ENCODE measurements around the gene NEK1. TPM values are rescaled to one million over a fixed set of nuclear protein-coding genes. Genes with fewer than 3 reads are reported as not detected.

Gene NEK1
- total RNA-seq, 1 donor from 2014 or later: 11.0 TPM

GRCh38 chr4:169658975-169659715 lies 46.8 kb upstream of the NEK1 start:
- Histone ChIP-seq H3K36me3 (no peaks in the 10 kb centered on the region), H3K4me3 (peak overlapping the region; percentile 42 to 61), H3K27ac (peak overlapping the region; percentile 37 to 71), H3K9me3 (no peaks in the 10 kb centered on the region), H3K27me3 (no peaks in the 10 kb centered on the region), H3K4me1 (peaks cover 0 to 7% of the 10 kb centered on the region in 2 donors)
- intact Hi-C loops (cut with DNase I): no loop called here
- TF ChIP-seq CTCF (IDR thresholded peaks at IDR 0.05): no peak
- no peak for DNase-seq (ENCODE audit: low spot score in 2 of 2)

- Histone ChIP-seq H3K9me3 (no peaks in the 10 kb centered on the region), H3K27ac (no peak overlapping the region), H3K4me1 (peaks cover 0 to 7% of the 10 kb centered on the region in 2 donors), H3K36me3 (no peaks in the 10 kb centered on the region), H3K4me3 (no peak overlapping the region), H3K27me3 (no peaks in the 10 kb centered on the region)
- DNase-seq (ENCODE audit: low spot score in 2 of 2): no peak
- TF ChIP-seq CTCF (IDR thresholded peaks at IDR 0.05): no peak
- intact Hi-C loops (cut with DNase I): no loop called here
Measured at GRCh38 chr4:169658196-169658595, 45.8 kb upstream of the NEK1 start.

- no peak for DNase-seq (ENCODE audit: low spot score in 2 of 2)
- intact Hi-C loops (cut with DNase I): no loop called here
Measured at GRCh38 chr4:169657470-169658107, 45.2 kb upstream of the NEK1 start.

GRCh38 chr4:169655401-169655800 lies 43.0 kb upstream of the NEK1 start:
- DNase-seq (ENCODE audit: low spot score in 2 of 2): no peak
- no peaks in the 10 kb centered on the region for H3K27me3 ChIP-seq
- peaks cover 0 to 7% of the 10 kb centered on the region in 2 donors for H3K4me1 ChIP-seq
- H3K36me3 ChIP-seq: no peaks in the 10 kb centered on the region
- H3K4me3 ChIP-seq: no peak overlapping the region
- TF ChIP-seq CTCF (IDR thresholded peaks at IDR 0.05): no peak
- no peaks in the 10 kb centered on the region for H3K9me3 ChIP-seq
- intact Hi-C loops (cut with DNase I): no loop called here
- no peak overlapping the region for H3K27ac ChIP-seq

More at GRCh38 chr4:169657470-169658107, 45.2 kb upstream of the NEK1 start:
- H3K4me1 ChIP-seq: peaks cover 0 to 7% of the 10 kb centered on the region in 2 donors
- TF ChIP-seq CTCF (IDR thresholded peaks at IDR 0.05): no peak
- no peaks in the 10 kb centered on the region for H3K27me3 ChIP-seq
- no peaks in the 10 kb centered on the region for H3K9me3 ChIP-seq
- H3K27ac ChIP-seq: no peak overlapping the region
- no peaks in the 10 kb centered on the region for H3K36me3 ChIP-seq
- H3K4me3 ChIP-seq: no peak overlapping the region

- no peak for TF ChIP-seq CTCF (IDR thresholded peaks at IDR 0.05)
- DNase-seq (ENCODE audit: low spot score in 2 of 2): no peak
- H3K4me3 ChIP-seq: no peak overlapping the region
- H3K27ac ChIP-seq: no peak overlapping the region
- no peaks in the 10 kb centered on the region for H3K9me3 ChIP-seq
- intact Hi-C loops (cut with DNase I): loop anchor here (5.0 kb wide), 1 partner anchor 55 kb away; no protein-coding TSS in a partner anchor
- H3K36me3 ChIP-seq: no peaks in the 10 kb centered on the region
- H3K4me1 ChIP-seq: peaks cover 0 to 4% of the 10 kb centered on the region in 2 donors
- no peaks in the 10 kb centered on the region for H3K27me3 ChIP-seq
Measured at GRCh38 chr4:169652535-169652934, 40.2 kb upstream of the NEK1 start.
